ENCODE results near the gene RGS10.

DNA sequence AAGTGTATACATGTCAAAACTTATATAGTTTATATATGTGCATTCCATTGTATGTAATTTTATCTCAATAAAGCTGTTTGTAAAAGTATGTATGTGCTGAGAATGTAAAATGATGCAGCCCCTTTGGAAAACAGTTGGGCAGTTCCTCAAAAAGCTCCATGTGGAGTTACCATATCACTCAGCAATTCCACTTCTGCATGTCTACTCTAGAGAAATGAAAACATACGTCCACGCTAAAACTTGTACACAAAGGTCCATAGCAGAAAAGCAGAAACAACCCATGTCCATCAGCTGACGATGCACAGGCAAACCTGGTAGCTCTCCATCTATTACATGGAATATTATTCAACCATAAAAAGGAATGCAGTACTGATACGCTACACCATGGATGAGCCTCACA lies 8.3 kb upstream of the RGS10 start:
- TF ChIP-seq POLR2A (IDR thresholded peaks at IDR 0.05) (no peak), CTCF (IDR thresholded peaks at IDR 0.05) (no peak), EP300 (IDR thresholded peaks at IDR 0.05) (no peak)

Data from upper lobe of left lung (tissue), 4 donors.